22Rv1 (cell line): ENCODE data around the gene TBX10.

Experiments
- ZFX ChIP-seq: fragments of 450-650 bp; IDR thresholded peaks from 2 replicates; pipeline ENCODE4 v1.6.1; 2017; ENCODE audit warnings: antibody characterized with exemption, borderline replicate concordance
- TF ChIP-seq, protein P1 (sequence below): fragments of 450-650 bp; IDR thresholded peaks from 2 replicates; pipeline ENCODE4 v1.5.1; 2017; ENCODE audit warnings: mild to moderate bottlenecking

DNA sequence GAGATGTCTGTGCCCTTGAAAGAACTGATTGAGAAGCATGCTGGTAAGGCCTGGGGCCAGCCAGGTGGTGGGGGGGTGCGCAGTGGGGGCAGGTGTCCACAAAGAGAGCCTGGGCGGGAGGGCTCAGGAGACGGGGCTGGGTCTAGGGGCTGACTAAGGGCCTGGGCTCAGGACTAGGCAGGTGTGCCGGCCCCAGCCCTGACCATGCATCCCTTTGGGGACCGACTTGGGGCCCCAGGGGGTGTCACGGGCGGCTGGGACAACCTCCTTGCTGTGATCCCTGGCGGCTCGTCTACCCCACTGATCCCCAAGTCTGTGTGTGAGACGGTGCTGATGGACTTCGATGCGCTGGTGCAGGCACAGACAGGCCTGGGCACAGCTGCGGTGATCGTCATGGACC lies 28.4 kb downstream of the TBX10 start:
- TF ChIP-seq, protein P1, sequence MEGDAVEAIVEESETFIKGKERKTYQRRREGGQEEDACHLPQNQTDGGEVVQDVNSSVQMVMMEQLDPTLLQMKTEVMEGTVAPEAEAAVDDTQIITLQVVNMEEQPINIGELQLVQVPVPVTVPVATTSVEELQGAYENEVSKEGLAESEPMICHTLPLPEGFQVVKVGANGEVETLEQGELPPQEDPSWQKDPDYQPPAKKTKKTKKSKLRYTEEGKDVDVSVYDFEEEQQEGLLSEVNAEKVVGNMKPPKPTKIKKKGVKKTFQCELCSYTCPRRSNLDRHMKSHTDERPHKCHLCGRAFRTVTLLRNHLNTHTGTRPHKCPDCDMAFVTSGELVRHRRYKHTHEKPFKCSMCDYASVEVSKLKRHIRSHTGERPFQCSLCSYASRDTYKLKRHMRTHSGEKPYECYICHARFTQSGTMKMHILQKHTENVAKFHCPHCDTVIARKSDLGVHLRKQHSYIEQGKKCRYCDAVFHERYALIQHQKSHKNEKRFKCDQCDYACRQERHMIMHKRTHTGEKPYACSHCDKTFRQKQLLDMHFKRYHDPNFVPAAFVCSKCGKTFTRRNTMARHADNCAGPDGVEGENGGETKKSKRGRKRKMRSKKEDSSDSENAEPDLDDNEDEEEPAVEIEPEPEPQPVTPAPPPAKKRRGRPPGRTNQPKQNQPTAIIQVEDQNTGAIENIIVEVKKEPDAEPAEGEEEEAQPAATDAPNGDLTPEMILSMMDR, result no peak
- no peak for TF ChIP-seq ZFX
